SK-N-SH (cell line): ENCODE results near the gene SLC9A6. TPM values are rescaled to one million over a fixed set of nuclear protein-coding genes. Genes with fewer than 3 reads are reported as not detected.

Experiments
- CTCF ChIA-PET: fragments of 300-600, 350-600 bp; formaldehyde crosslinking; extraction: SDS; loops from one replicate; lab custom pipeline; 2021; lab: Yijun Ruan, JAX
- POLR2A ChIA-PET: fragments of 350-600 bp; sonication (Branson Sonifier 250); formaldehyde crosslinking; extraction: SDS; loops from one replicate; lab custom pipeline; 2020; ENCODE audit warnings: antibody characterized with exemption, inconsistent platforms; lab: Yijun Ruan, JAX
- DNase-seq: peaks from one replicate; pipeline ENCODE4 v3.0.0; 2012
- H2AFZ ChIP-seq: fragments of 200-600 bp; sonication (generic); 2 replicates; pipeline ENCODE4 v1.8.1; 2016; ENCODE audit warnings: antibody characterized with exemption, mild to moderate bottlenecking, low read depth
- H3F3A ChIP-seq: fragments of 200-600 bp; sonication (generic); replicated peaks from 2 replicates; pipeline ENCODE3; 2016; ENCODE audit warnings: antibody characterized with exemption, mild to moderate bottlenecking; ENCODE audit not compliant: insufficient read depth
- H3K27ac ChIP-seq, 2 experiments: fragments of 200-500 bp in 1 of 2; fragments of 200-600 bp in 1 of 2; sonication (Bioruptor generic) in 1 of 2; sonication (generic), shearing (Covaris generic) in 1 of 2; 2 replicates each; pipeline versions ENCODE4 v1.5.1 to v1.6.1; 2014 to 2016; ENCODE audit warnings: low read depth in 2 of 2, inconsistent platforms in 1 of 2, low read length in 1 of 2, mild to moderate bottlenecking in 1 of 2, mixed read lengths in 1 of 2
- H3K27me3 ChIP-seq: fragments of 200-600 bp; sonication (generic), shearing (Covaris generic); 2 replicates; pipeline ENCODE4 v1.6.1; 2016; ENCODE audit warnings: mixed run types; ENCODE audit not compliant: insufficient read depth
- H3K36me3 ChIP-seq, 2 experiments: fragments of 200-500 bp in 1 of 2; fragments of 200-600 bp in 1 of 2; sonication (Bioruptor generic) in 1 of 2; sonication (generic) in 1 of 2; replicated peaks in 1 of 2; 2 replicates each; pipeline versions ENCODE3 to v1.5.1; 2014 to 2016; ENCODE audit warnings: low read length in 1 of 2, mild to moderate bottlenecking in 1 of 2; ENCODE audit not compliant: insufficient read depth in 2 of 2, control insufficient read depth in 1 of 2
- H3K4me1 ChIP-seq, 2 experiments: fragments of 200-500 bp in 1 of 2; fragments of 200-600 bp in 1 of 2; sonication (Bioruptor generic) in 1 of 2; sonication (generic), shearing (Covaris generic) in 1 of 2; 2 replicates each; pipeline versions ENCODE4 v1.5.1 to v1.6.1; 2014 to 2016; ENCODE audit warnings: low read depth in 1 of 2, low read length in 1 of 2, mixed run types in 1 of 2; ENCODE audit not compliant: insufficient read depth in 2 of 2, control insufficient read depth in 1 of 2
- H3K4me2 ChIP-seq: fragments of 200-600 bp; sonication (generic), shearing (Covaris generic); 2 replicates; pipeline ENCODE4 v1.6.1; 2017; ENCODE audit warnings: mixed run types
- H3K4me3 ChIP-seq, 2 experiments: fragments of 200-500 bp in 1 of 2; fragments of 200-600 bp in 1 of 2; sonication (Bioruptor generic) in 1 of 2; sonication (generic), shearing (Covaris generic) in 1 of 2; 2 replicates each; pipeline versions ENCODE4 v1.5.1 to v1.8.1; 2014 to 2016; ENCODE audit warnings: low read depth in 2 of 2, inconsistent platforms in 1 of 2, low read length in 1 of 2, mild to moderate bottlenecking in 1 of 2, mixed read lengths in 1 of 2, moderate library complexity in 1 of 2
- H3K79me2 ChIP-seq: fragments of 200-600 bp; sonication (generic); 2 replicates; pipeline ENCODE4 v1.8.1; 2017; ENCODE audit warnings: mild to moderate bottlenecking; ENCODE audit not compliant: insufficient read depth
- H3K9ac ChIP-seq: fragments of 200-600 bp; sonication (generic); 2 replicates; pipeline ENCODE4 v1.6.1; 2017; ENCODE audit warnings: mixed run types
- H3K9me2 ChIP-seq: fragments of 200-600 bp; sonication (generic); 2 replicates; pipeline ENCODE4 v1.6.1; 2017; ENCODE audit warnings: mixed run types
- H3K9me3 ChIP-seq: fragments of 200-600 bp; sonication (generic); 2 replicates; pipeline ENCODE4 v1.6.1; 2017; ENCODE audit warnings: mixed run types, mild to moderate bottlenecking, moderate library complexity
- H4K20me1 ChIP-seq: fragments of 200-600 bp; sonication (generic); 2 replicates; pipeline ENCODE4 v1.6.1; 2017; ENCODE audit warnings: mild to moderate bottlenecking, mixed run types; ENCODE audit not compliant: insufficient read depth
- CHD2 ChIP-seq: fragments of 150-350 bp; IDR thresholded peaks from 2 replicates; pipeline ENCODE4 v1.6.1; 2018; ENCODE audit warnings: low read length; ENCODE audit not compliant: partially characterized antibody
- EP300 ChIP-seq, 2 experiments: IDR thresholded peaks; 2 replicates each; pipeline versions ENCODE4 v1.4.0 to v1.6.1; 2012; ENCODE audit warnings: borderline replicate concordance in 1 of 2, low read depth in 1 of 2, low read length in 1 of 2
- EZH2phosphoT487 ChIP-seq: fragments of 200-600 bp; sonication (generic); IDR thresholded peaks from 2 replicates; pipeline ENCODE4 v1.6.1; 2017; ENCODE audit warnings: low read depth, mixed run types, mild to moderate bottlenecking, antibody characterized with exemption, moderate library complexity, borderline replicate concordance
- GABPA ChIP-seq: IDR thresholded peaks from 2 replicates; pipeline ENCODE4 v1.4.0; 2012; ENCODE audit warnings: low read depth, mild to moderate bottlenecking
- GATA2 ChIP-seq: sonication (generic); formaldehyde crosslinking; IDR thresholded peaks from 2 replicates; pipeline ENCODE4 v1.5.0; 2020; ENCODE audit warnings: mild to moderate bottlenecking, missing genetic modification reagents
- JUND ChIP-seq: IDR thresholded peaks from 2 replicates; pipeline ENCODE4 v1.4.0; 2012
- MXI1 ChIP-seq: IDR thresholded peaks from 2 replicates; pipeline ENCODE4 v1.6.1; 2012; ENCODE audit warnings: mild to moderate bottlenecking, low read depth, low read length, improper control_type of control experiment
- NFIC ChIP-seq: IDR thresholded peaks from 2 replicates; pipeline ENCODE4 v1.4.0; 2012; ENCODE audit warnings: borderline replicate concordance
- NRF1 ChIP-seq: IDR thresholded peaks from 2 replicates; pipeline ENCODE4 v1.6.1; 2012; ENCODE audit warnings: low read depth, mild to moderate bottlenecking, low read length
- RCOR1 ChIP-seq: fragments of 150-350 bp; IDR thresholded peaks from 2 replicates; pipeline ENCODE4 v1.6.1; 2017; ENCODE audit warnings: antibody characterized with exemption, low read length
- REST ChIP-seq: IDR thresholded peaks from 2 replicates; pipeline ENCODE4 v1.6.1; 2012; ENCODE audit warnings: mild to moderate bottlenecking, low read depth, low read length, moderate library complexity
- RFX5 ChIP-seq: IDR thresholded peaks from 2 replicates; pipeline ENCODE4 v1.6.1; 2012; ENCODE audit warnings: mild to moderate bottlenecking, improper control_type of control experiment, low read length
- RXRA ChIP-seq: IDR thresholded peaks from 2 replicates; pipeline ENCODE4 v1.4.0; 2012; ENCODE audit warnings: low read depth, mild to moderate bottlenecking, borderline replicate concordance
- SIN3A ChIP-seq: IDR thresholded peaks from 2 replicates; pipeline ENCODE4 v1.6.1; 2012; ENCODE audit warnings: low read depth, mild to moderate bottlenecking, low read length, moderate library complexity, borderline replicate concordance
- SMC3 ChIP-seq: IDR thresholded peaks from 2 replicates; pipeline ENCODE4 v1.6.1; 2012; ENCODE audit warnings: low read depth, low read length, improper control_type of control experiment
- TEAD4 ChIP-seq: IDR thresholded peaks from 2 replicates; pipeline ENCODE4 v1.4.0; 2012; ENCODE audit warnings: mild to moderate bottlenecking, borderline replicate concordance; ENCODE audit not compliant: insufficient read depth
- WGBS: methylation state at CpG from one replicate; pipeline ENCODE4 v1.1.6; 2017; ENCODE audit warnings: low lambda C conversion rate; 5-methylcytosine and 5-hydroxymethylcytosine counted together
- polyA plus RNA-seq, 3 experiments: library from polyadenylated mRNA; depleted of rRNA; stranded (reverse); fragments of >200 nt; gene quantifications; 2 replicates each; pipeline ENCODE4 v1.2.3, GENCODE V29; 2012
- TF ChIP-seq, protein P1 (sequence below): IDR thresholded peaks from 2 replicates; pipeline ENCODE4 v1.4.0; 2012; ENCODE audit warnings: low read depth, borderline replicate concordance
- TF ChIP-seq, protein P2 (sequence below): fragments of 200-600 bp; sonication (generic); IDR thresholded peaks from 2 replicates; pipeline ENCODE4 v1.6.1; 2017; ENCODE audit warnings: antibody characterized with exemption, mild to moderate bottlenecking, moderate library complexity
- TF ChIP-seq, protein P3 (sequence below): IDR thresholded peaks from 2 replicates; pipeline ENCODE4 v1.4.0; 2012; ENCODE audit warnings: low read depth, borderline replicate concordance

Gene SLC9A6
- polyA plus RNA-seq, 1 of the 3 experiments (the other 2 are of a cell fraction): 5.0 TPM

- Histone ChIP-seq H3K79me2 (no peaks in the 10 kb centered on the region), H3K4me2 (no peak overlapping the region)
- CTCF ChIA-PET: interaction anchor here (2.1 kb wide), 1 partner anchor 184 kb away, joined by 5 read pairs; no protein-coding TSS in a partner anchor
- no peak for DNase-seq
- no peak for TF ChIP-seq EZH2phosphoT487
- TF ChIP-seq SIN3A: no peak
- TF ChIP-seq MXI1: no peak
- TF ChIP-seq, protein P1, sequence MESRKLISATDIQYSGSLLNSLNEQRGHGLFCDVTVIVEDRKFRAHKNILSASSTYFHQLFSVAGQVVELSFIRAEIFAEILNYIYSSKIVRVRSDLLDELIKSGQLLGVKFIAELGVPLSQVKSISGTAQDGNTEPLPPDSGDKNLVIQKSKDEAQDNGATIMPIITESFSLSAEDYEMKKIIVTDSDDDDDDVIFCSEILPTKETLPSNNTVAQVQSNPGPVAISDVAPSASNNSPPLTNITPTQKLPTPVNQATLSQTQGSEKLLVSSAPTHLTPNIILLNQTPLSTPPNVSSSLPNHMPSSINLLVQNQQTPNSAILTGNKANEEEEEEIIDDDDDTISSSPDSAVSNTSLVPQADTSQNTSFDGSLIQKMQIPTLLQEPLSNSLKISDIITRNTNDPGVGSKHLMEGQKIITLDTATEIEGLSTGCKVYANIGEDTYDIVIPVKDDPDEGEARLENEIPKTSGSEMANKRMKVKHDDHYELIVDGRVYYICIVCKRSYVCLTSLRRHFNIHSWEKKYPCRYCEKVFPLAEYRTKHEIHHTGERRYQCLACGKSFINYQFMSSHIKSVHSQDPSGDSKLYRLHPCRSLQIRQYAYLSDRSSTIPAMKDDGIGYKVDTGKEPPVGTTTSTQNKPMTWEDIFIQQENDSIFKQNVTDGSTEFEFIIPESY: no peak
- no peak for TF ChIP-seq SMC3
- TF ChIP-seq RFX5: no peak
- no peak for TF ChIP-seq GABPA
- no peak for TF ChIP-seq EP300 (IDR thresholded peaks at IDR 0.05; ENCODE audit: borderline replicate concordance in 1 of 2, low read depth in 1 of 2, low read length in 1 of 2)
- TF ChIP-seq NRF1: no peak
- TF ChIP-seq, protein P2, sequence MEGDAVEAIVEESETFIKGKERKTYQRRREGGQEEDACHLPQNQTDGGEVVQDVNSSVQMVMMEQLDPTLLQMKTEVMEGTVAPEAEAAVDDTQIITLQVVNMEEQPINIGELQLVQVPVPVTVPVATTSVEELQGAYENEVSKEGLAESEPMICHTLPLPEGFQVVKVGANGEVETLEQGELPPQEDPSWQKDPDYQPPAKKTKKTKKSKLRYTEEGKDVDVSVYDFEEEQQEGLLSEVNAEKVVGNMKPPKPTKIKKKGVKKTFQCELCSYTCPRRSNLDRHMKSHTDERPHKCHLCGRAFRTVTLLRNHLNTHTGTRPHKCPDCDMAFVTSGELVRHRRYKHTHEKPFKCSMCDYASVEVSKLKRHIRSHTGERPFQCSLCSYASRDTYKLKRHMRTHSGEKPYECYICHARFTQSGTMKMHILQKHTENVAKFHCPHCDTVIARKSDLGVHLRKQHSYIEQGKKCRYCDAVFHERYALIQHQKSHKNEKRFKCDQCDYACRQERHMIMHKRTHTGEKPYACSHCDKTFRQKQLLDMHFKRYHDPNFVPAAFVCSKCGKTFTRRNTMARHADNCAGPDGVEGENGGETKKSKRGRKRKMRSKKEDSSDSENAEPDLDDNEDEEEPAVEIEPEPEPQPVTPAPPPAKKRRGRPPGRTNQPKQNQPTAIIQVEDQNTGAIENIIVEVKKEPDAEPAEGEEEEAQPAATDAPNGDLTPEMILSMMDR: no peak
- no peak for TF ChIP-seq REST
- TF ChIP-seq CHD2: no peak
- TF ChIP-seq, protein P3, sequence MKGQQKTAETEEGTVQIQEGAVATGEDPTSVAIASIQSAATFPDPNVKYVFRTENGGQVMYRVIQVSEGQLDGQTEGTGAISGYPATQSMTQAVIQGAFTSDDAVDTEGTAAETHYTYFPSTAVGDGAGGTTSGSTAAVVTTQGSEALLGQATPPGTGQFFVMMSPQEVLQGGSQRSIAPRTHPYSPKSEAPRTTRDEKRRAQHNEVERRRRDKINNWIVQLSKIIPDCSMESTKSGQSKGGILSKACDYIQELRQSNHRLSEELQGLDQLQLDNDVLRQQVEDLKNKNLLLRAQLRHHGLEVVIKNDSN: no peak
- TF ChIP-seq JUND: no peak
- TF ChIP-seq NFIC: no peak
- no peak for TF ChIP-seq RCOR1
- no peak for TF ChIP-seq GATA2 (CRISPR knock-in tag)
- no peak for TF ChIP-seq RXRA
- TF ChIP-seq TEAD4: no peak
- TF ChIP-seq, all 33 proteins: peak for 0
- Histone ChIP-seq H3K4me3 (no peak overlapping the region), H3K4me1 (no peaks in the 10 kb centered on the region), H3K9me3 (no peaks in the 10 kb centered on the region), H3K9ac (no peak overlapping the region), H3K9me2 (no peaks in the 10 kb centered on the region), H2AFZ (no peak overlapping the region), H3K27ac (no peak overlapping the region), H3F3A (no peaks in the 10 kb centered on the region), H3K27me3 (no peaks in the 10 kb centered on the region), H3K36me3 (no peaks in the 10 kb centered on the region), H4K20me1 (no peaks in the 10 kb centered on the region)
- 58% methylated on average over 3 of the region's 3 CpGs for WGBS
- POLR2A ChIA-PET: no interaction called here
These were observed 39.9 kb downstream of the SLC9A6 start for GRCh38 chrX:136025091-136025490.
